BJ (cell line): Measurements from ENCODE around the gene PDLIM5. TPM values are rescaled to one million over a fixed set of nuclear protein-coding genes. Genes with fewer than 3 reads are reported as not detected.
A peak's percentile ranks its signal among the peaks of the same experiment; 100 is the strongest.

Experiments used
- CTCF ChIA-PET: fragments of 350-600 bp; formaldehyde crosslinking; extraction: SDS; loops from one replicate; lab custom pipeline; 2021; ENCODE audit warnings: antibody characterized with exemption, inconsistent platforms; lab: Yijun Ruan, JAX
- POLR2A ChIA-PET: fragments of 300-600 bp; sonication (Branson Sonifier 250); formaldehyde crosslinking; extraction: SDS; loops from one replicate; lab custom pipeline; 2021; ENCODE audit warnings: antibody characterized with exemption; lab: Charles Lee
- DNase-seq: peaks from one replicate; pipeline ENCODE4 v3.0.0-alpha.2; 2011; ENCODE audit warnings: low read depth
- H3K27me3 ChIP-seq: 2 replicates; pipeline ENCODE4 v1.6.0; 2011; ENCODE audit warnings: low read length; ENCODE audit not compliant: control insufficient read depth, insufficient read depth
- H3K36me3 ChIP-seq: 2 replicates; pipeline ENCODE4 v1.5.1; 2011; ENCODE audit warnings: low read length; ENCODE audit not compliant: control insufficient read depth, insufficient read depth
- H3K4me3 ChIP-seq: 2 replicates; pipeline ENCODE4 v1.5.1; 2011; ENCODE audit warnings: low read depth, mild to moderate bottlenecking, control low read depth, low read length
- CTCF ChIP-seq: IDR thresholded peaks from 2 replicates; pipeline ENCODE4 v1.5.1; 2011; ENCODE audit warnings: low read depth, mild to moderate bottlenecking, control low read depth, inconsistent platforms, low read length, moderate library complexity; ENCODE audit not compliant: insufficient read depth
- polyA plus RNA-seq: library from polyadenylated mRNA; depleted of rRNA; stranded (reverse); fragments of >200 nt; gene quantifications from 2 replicates; pipeline ENCODE4 v1.2.3, GENCODE V29; 2011

PDLIM5 gene
- polyA plus RNA-seq, 1 experiment, result 353 TPM

DNA sequence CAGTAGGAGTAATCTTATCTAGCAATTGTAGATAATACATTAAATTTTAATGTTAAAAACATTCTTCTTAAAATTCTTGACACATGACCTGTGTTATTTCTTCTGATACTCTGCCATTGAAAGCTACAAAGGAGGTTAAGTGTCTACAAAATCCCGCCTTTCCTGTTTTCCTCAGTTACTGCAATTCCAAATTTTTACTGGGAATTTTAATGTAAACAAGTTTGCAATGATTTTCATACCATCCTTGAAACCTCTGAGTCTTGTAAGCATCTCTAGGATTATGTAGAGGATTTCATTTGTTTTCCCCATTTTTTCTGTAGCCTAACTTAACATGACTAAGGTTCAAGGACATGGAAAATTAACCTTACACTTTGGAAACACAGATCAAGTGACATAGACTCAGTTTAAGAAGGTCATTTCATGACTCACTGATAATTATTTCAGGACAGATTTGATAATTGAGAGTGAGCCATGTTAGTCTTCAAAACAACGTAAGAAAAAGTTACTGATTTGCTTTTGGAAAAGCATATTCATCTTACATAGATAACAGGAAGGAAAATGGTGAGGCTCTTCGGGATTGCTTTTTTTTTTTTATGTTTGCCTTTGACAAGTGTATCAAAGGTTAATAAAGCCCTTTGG, 39.6 kb upstream of the PDLIM5 start:
- Histone ChIP-seq H3K27me3 (no peaks in the 10 kb centered on the region), H3K36me3 (no peaks in the 10 kb centered on the region), H3K4me3 (no peak overlapping the region)
- TF ChIP-seq CTCF, result no peak
- no peak for DNase-seq
- POLR2A ChIA-PET, result no interaction called here
- CTCF ChIA-PET, result interaction anchor here (1.0 to 1.4 kb wide), 2 partner anchors 18 to 181 kb away, joined by 3 to 5 read pairs; no protein-coding TSS in a partner anchor

DNA sequence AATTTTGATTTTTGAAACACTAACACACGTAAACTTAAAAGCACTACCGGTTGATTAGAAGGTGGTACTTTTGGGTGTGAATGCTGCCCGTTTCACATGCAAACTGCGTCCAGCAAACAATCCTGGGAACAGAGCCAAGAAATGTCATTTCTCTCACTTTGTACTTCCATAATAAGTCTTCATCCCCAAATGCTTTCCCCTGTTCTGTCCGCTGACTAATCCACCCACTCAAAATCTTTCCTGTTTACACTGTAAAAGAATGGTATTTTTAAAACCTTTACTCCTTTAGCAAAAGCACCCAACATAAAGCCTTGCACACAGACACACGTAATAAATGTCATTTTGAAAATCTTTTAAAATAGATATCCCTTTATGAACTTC, 39.1 kb upstream of the PDLIM5 start:
- peak; percentile 27 for DNase-seq
- TF ChIP-seq CTCF, result no peak
- Histone ChIP-seq H3K36me3 (no peaks in the 10 kb centered on the region), H3K4me3 (no peak overlapping the region), H3K27me3 (no peaks in the 10 kb centered on the region)
- CTCF ChIA-PET, result interaction anchor here (1.0 to 1.4 kb wide), 2 partner anchors 17 to 180 kb away, joined by 3 to 5 read pairs; no protein-coding TSS in a partner anchor
- POLR2A ChIA-PET, result no interaction called here

GRCh38 chr4:94413085-94413840, 38.5 kb upstream of the PDLIM5 start:
- no peak for TF ChIP-seq CTCF
- Histone ChIP-seq H3K4me3 (no peak overlapping the region), H3K27me3 (no peaks in the 10 kb centered on the region), H3K36me3 (no peaks in the 10 kb centered on the region)
- peak; percentile 28 for DNase-seq
- ChIA-PET CTCF (interaction anchor here (1.0 to 1.4 kb wide), 3 partner anchors 12 to 180 kb away, joined by 3 to 5 read pairs (median 3); no protein-coding TSS in a partner anchor), POLR2A (no interaction called here)

DNA sequence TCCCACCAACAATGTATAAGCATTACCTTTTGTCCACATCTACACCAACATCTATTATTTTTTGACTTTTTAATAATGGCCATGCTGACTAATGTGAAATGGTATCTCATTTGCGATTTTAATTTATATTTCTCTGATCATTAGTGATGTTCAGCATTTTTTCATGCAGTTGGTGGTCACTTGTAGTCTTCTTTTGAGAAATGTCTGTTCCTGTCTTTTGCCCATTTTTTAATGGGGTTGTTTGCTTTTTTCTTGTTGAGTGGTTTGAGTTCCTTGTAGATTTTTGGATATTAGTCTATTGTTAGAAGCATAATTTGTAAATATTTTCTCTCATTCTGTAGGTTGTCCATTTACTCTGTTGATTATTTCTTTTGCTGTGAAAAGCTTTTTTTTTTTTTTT, 36.8 kb upstream of the PDLIM5 start:
- Histone ChIP-seq H3K36me3 (no peaks in the 10 kb centered on the region), H3K4me3 (no peak overlapping the region), H3K27me3 (no peaks in the 10 kb centered on the region)
- DNase-seq, result no peak
- ChIA-PET POLR2A (no interaction called here), CTCF (interaction anchor here (0.8 to 1.1 kb wide), 2 partner anchors 14 to 182 kb away, joined by 3 to 5 read pairs; no protein-coding TSS in a partner anchor)
- no peak for TF ChIP-seq CTCF

DNA sequence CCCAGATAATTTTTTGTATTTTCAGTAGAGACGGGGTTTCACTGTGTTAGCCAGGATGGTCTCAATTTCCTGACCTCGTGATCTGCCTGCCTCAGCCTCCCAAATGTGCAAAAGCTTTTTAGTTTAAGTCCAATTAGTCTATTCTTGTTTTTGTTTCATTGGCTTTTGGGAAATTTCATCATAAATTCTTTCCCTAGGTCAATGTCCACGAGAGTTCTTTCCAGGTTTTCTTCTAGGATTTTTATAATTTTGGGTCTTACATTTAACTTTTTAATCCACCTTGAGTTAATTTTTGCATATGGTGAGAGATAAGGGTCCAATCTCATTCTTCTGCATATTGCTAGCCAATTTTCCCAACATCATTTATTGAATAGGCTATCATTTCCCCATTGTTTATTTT, 36.3 kb upstream of the PDLIM5 start:
- DNase-seq, result no peak
- ChIA-PET CTCF (no interaction called here), POLR2A (no interaction called here)
- TF ChIP-seq CTCF, result no peak
- H3K4me3 ChIP-seq, result no peak overlapping the region
- H3K27me3 ChIP-seq, result no peaks in the 10 kb centered on the region
- no peaks in the 10 kb centered on the region for H3K36me3 ChIP-seq
